Mesenteric fat pad (tissue), 1 donor: ENCODE data around the gene SPATA32. TPM values are rescaled to one million over a fixed set of nuclear protein-coding genes. Genes with fewer than 3 reads are reported as not detected.

Source experiments
- total RNA-seq: library from RNA; stranded (reverse); fragmentation: NEBNext Ultra II Directional; extraction: Animal tissue kit (Norgen Biotek cat#: 25700); gene quantifications from one replicate; pipeline ENCODE4 v1.2.1, GENCODE V29; 2021
- donor health status: DM: yes; HTN: yes; CAD: no.

Gene SPATA32
- total RNA-seq, 1 donor from 2014 or later: not detected

Other genes with a start within 250 kb of the SPATA32 start
- gene DCAKD, start 210.5 kb downstream of the SPATA32 start, total RNA-seq: 28.0 TPM
- 118 TPM for gene NMT1, start 200.8 kb downstream of the SPATA32 start, total RNA-seq
- gene PLCD3, start 129.6 kb downstream of the SPATA32 start, total RNA-seq: 64.2 TPM
- 10.9 TPM for gene ACBD4, start 126.4 kb downstream of the SPATA32 start, total RNA-seq
- 42.1 TPM for gene HEXIM1, start 113.6 kb downstream of the SPATA32 start, total RNA-seq
- gene HEXIM2, start 100.2 kb downstream of the SPATA32 start, total RNA-seq: 5.1 TPM
- gene FMNL1, start 40.2 kb downstream of the SPATA32 start, total RNA-seq: 51.2 TPM
- 8.7 TPM for gene MAP3K14, start 54.9 kb upstream of the SPATA32 start, total RNA-seq
- gene ARHGAP27, start 170.8 kb upstream of the SPATA32 start, total RNA-seq: 27.3 TPM
- 51.2 TPM for gene PLEKHM1, start 228.6 kb upstream of the SPATA32 start, total RNA-seq